ENCODE results near the gene PRAMEF12.

Gene PRAMEF12

DNA sequence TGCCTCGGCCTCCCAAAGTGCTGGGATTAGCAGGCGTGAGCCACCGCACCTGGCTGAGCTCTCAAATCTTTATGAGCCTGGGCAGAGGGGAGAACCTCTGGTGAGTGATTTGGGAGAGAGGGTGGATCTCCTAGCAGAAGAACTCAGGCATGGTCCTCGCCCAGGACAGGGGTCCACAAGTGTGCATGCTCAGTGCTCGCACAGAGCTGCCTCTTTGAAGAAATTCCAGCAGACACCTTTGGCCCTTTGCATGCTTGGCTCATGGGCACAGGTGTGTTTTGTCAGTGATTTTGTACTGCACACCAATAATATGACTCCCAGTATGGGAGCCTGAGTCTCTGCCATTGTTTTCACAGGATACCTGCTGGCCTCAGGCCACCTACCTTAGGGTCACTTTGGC lies 11.8 kb upstream of the PRAMEF12 start:
- H3K36me3 ChIP-seq: no peaks in the 10 kb centered on the region
- no peak overlapping the region for H3K4me3 ChIP-seq (ENCODE audit: low read depth in 1 of 2, low read length in 1 of 2)
- H3K4me1 ChIP-seq (ENCODE audit: control insufficient read depth in 1 of 2, insufficient read depth in 1 of 2, low read depth in 1 of 2, low read length in 1 of 2): no peaks in the 10 kb centered on the region
- TF ChIP-seq, protein P1, sequence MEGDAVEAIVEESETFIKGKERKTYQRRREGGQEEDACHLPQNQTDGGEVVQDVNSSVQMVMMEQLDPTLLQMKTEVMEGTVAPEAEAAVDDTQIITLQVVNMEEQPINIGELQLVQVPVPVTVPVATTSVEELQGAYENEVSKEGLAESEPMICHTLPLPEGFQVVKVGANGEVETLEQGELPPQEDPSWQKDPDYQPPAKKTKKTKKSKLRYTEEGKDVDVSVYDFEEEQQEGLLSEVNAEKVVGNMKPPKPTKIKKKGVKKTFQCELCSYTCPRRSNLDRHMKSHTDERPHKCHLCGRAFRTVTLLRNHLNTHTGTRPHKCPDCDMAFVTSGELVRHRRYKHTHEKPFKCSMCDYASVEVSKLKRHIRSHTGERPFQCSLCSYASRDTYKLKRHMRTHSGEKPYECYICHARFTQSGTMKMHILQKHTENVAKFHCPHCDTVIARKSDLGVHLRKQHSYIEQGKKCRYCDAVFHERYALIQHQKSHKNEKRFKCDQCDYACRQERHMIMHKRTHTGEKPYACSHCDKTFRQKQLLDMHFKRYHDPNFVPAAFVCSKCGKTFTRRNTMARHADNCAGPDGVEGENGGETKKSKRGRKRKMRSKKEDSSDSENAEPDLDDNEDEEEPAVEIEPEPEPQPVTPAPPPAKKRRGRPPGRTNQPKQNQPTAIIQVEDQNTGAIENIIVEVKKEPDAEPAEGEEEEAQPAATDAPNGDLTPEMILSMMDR (IDR thresholded peaks at IDR 0.05): no peak
- H3K27ac ChIP-seq: no peak overlapping the region
- H3K9me3 ChIP-seq: no peaks in the 10 kb centered on the region
- peaks cover 45% of the 10 kb centered on the region for H3K27me3 ChIP-seq

DNA sequence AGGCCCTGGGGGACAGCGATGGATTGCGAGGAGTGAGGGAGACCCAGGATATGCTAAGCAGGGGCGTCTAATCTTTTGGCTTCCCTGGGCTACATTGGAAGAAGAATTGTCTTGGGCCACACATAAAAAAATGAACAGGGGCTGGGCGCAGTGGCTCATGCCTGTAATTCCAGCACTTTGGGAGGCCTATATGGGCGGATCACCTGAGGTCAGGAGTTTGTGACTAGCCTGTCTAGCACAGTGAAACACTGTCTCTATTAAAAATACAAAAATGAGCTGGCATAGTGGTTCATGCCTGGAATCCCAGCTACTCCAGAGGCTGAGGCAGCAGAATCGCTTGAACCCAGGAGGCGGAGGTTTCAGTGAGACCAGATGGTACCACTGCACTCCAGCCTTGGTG lies 10.8 kb upstream of the PRAMEF12 start:
- H3K27ac ChIP-seq: no peak overlapping the region
- H3K36me3 ChIP-seq: no peaks in the 10 kb centered on the region
- H3K9me3 ChIP-seq: no peaks in the 10 kb centered on the region
- H3K4me3 ChIP-seq (ENCODE audit: low read depth in 1 of 2, low read length in 1 of 2): no peak overlapping the region
- H3K27me3 ChIP-seq: peaks cover 47% of the 10 kb centered on the region
- TF ChIP-seq, protein P1 (IDR thresholded peaks at IDR 0.05): no peak
- no peaks in the 10 kb centered on the region for H3K4me1 ChIP-seq (ENCODE audit: control insufficient read depth in 1 of 2, insufficient read depth in 1 of 2, low read depth in 1 of 2, low read length in 1 of 2)

DNA sequence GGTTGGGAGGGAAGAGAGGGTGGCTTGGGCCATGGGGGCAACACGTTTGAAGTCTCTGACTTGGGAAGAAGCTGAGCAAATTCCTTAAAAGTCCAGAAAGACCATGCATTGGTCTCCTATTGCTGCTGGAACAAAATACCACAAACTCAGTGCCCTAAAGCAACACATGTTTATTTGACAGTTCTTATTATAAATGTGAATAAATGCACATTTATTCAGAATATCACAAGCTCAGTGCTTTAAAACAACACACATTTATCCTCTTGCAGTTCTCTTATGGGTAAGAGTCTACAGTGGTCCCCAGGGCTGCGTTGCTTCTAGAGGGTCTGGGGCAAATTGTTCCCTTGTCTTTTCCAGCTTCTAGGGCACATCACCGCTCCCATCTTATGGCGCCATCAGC lies 10.1 kb upstream of the PRAMEF12 start:
- Histone ChIP-seq H3K9me3 (no peaks in the 10 kb centered on the region), H3K36me3 (no peaks in the 10 kb centered on the region), H3K4me1 (ENCODE audit: control insufficient read depth in 1 of 2, insufficient read depth in 1 of 2, low read depth in 1 of 2, low read length in 1 of 2) (no peaks in the 10 kb centered on the region), H3K27ac (no peak overlapping the region), H3K4me3 (ENCODE audit: low read depth in 1 of 2, low read length in 1 of 2) (no peak overlapping the region), H3K27me3 (peaks cover 47% of the 10 kb centered on the region)
- TF ChIP-seq, protein P1 (IDR thresholded peaks at IDR 0.05): no peak

DNA sequence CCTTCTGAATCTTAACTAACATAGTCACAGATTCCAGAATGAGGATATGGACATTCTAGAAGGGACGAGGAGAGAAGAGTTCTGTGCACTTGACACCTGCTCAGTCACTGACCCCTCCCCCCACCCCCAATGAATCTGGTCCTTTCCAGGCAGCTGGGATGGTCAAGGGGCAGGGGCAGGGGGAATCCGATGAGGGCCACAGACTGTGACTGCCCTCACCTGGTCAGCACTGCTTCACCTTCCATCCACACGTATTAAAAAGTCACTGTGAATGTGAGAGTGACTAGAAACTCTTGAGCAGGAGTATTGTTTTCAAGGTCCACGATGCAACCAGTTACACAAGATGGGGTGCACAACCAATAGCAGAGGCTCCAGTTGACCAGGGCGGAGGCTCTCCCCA lies 9.5 kb upstream of the PRAMEF12 start:
- TF ChIP-seq, protein P1 (IDR thresholded peaks at IDR 0.05): no peak
- no peaks in the 10 kb centered on the region for H3K9me3 ChIP-seq
- H3K4me1 ChIP-seq (ENCODE audit: control insufficient read depth in 1 of 2, insufficient read depth in 1 of 2, low read depth in 1 of 2, low read length in 1 of 2): no peaks in the 10 kb centered on the region
- H3K36me3 ChIP-seq: no peaks in the 10 kb centered on the region
- no peak overlapping the region for H3K27ac ChIP-seq
- H3K27me3 ChIP-seq: peaks cover 48% of the 10 kb centered on the region
- no peak overlapping the region for H3K4me3 ChIP-seq (ENCODE audit: low read depth in 1 of 2, low read length in 1 of 2)

DNA sequence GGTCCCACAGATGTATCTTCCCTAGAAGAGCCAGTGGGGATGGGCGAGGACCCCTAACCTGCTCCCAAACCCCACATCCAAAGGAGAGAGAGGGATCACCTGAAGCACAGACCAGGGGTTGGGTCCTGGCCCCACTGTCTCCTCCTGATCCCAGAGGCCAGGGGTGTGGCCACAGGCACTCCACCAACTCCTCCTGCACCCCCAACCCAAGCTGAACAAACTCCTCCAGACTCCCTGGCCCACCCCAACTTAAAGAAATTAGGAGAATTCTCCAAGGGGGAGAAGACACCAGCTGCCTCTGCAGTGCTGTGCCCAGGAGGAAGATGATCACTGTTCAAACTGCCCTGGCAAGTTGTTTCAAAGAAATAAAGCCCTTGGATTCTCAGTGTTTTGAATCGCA lies 4.5 kb upstream of the PRAMEF12 start:
- TF ChIP-seq, protein P1 (IDR thresholded peaks at IDR 0.05): no peak
- Histone ChIP-seq H3K9me3 (no peaks in the 10 kb centered on the region), H3K36me3 (no peaks in the 10 kb centered on the region), H3K4me1 (ENCODE audit: control insufficient read depth in 1 of 2, insufficient read depth in 1 of 2, low read depth in 1 of 2, low read length in 1 of 2) (no peaks in the 10 kb centered on the region), H3K27me3 (peaks cover 63% of the 10 kb centered on the region), H3K4me3 (ENCODE audit: low read depth in 1 of 2, low read length in 1 of 2) (no peak overlapping the region), H3K27ac (no peak overlapping the region)

DNA sequence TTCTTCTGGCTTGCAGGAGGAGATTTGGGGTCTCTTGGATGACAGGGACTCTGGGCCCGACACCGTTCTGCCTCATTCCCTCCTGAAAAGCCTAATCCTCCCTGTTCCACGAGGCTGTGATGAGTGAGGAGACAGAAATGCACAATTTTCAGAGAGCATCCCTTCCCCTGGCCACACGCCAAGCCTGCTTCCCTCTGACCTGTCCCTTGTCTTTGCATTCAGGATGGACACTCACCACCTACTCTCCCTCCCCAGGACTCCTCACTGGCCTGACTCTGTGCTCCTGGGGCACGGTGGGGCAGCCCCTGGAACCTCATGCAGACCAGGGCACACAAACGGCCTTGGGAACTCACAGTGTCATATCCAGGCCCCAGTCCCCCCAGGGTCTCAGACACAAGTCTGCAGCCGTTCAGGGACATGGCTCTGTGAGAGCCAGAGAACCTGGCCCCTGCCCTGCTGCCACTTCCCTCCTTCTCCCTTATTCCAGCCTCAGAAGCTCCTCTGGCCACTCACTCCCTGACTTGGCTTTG lies 3.5 kb upstream of the PRAMEF12 start:
- Histone ChIP-seq H3K36me3 (no peaks in the 10 kb centered on the region), H3K9me3 (no peaks in the 10 kb centered on the region), H3K4me3 (ENCODE audit: low read depth in 1 of 2, low read length in 1 of 2) (no peak overlapping the region), H3K4me1 (ENCODE audit: control insufficient read depth in 1 of 2, insufficient read depth in 1 of 2, low read depth in 1 of 2, low read length in 1 of 2) (no peaks in the 10 kb centered on the region), H3K27me3 (peaks cover 63% of the 10 kb centered on the region), H3K27ac (no peak overlapping the region)
- TF ChIP-seq, protein P1 (IDR thresholded peaks at IDR 0.05): no peak

All from neutrophil (primary cell).